Iris pigment epithelial cell (primary cell): Measurements from ENCODE around the gene LMO7.
"Not testable (repeated sequence)": the region's sequence is repeated elsewhere in the genome, so short reads cannot be mapped to it uniquely, and the experiment has no call there.

Experiments
- DNase-seq: peaks from one replicate; pipeline ENCODE4 v3.0.0-alpha.2; 2011; ENCODE audit warnings: low read depth

LMO7 gene

GRCh38 chr13:75743072-75743471 lies 106.9 kb downstream of the LMO7 start:
- DNase-seq: not testable (repeated sequence)

- no peak for DNase-seq
These were observed 108.0 kb downstream of the LMO7 start for GRCh38 chr13:75744127-75744526.

- DNase-seq: no peak
These were observed 109.3 kb downstream of the LMO7 start for GRCh38 chr13:75745387-75745786.

- DNase-seq: no peak
These were observed 112.7 kb downstream of the LMO7 start for GRCh38 chr13:75748874-75749273.

- peak; percentile 36 for DNase-seq
These were observed 113.3 kb downstream of the LMO7 start for GRCh38 chr13:75749407-75749806.

- DNase-seq: no peak
These were observed 115.2 kb downstream of the LMO7 start for GRCh38 chr13:75751350-75751749.

- no peak for DNase-seq
These were observed 116.7 kb downstream of the LMO7 start for GRCh38 chr13:75752826-75753225.

GRCh38 chr13:75754936-75755335 lies 118.8 kb downstream of the LMO7 start:
- no peak for DNase-seq

- DNase-seq: no peak
These were observed 121.2 kb downstream of the LMO7 start for GRCh38 chr13:75757336-75757735.

- no peak for DNase-seq
These were observed 123.4 kb downstream of the LMO7 start for GRCh38 chr13:75759531-75759930.

- DNase-seq: peak; percentile 42
These were observed 124.2 kb downstream of the LMO7 start for GRCh38 chr13:75760131-75761021.

GRCh38 chr13:75761369-75761768 lies 125.2 kb downstream of the LMO7 start:
- DNase-seq: no peak

GRCh38 chr13:75762076-75762937 lies 126.2 kb downstream of the LMO7 start:
- DNase-seq: peak; percentile 63

GRCh38 chr13:75762955-75763354 lies 126.8 kb downstream of the LMO7 start:
- DNase-seq: no peak

GRCh38 chr13:75763512-75763911 lies 127.4 kb downstream of the LMO7 start:
- no peak for DNase-seq

- no peak for DNase-seq
These were observed 128.3 kb downstream of the LMO7 start for GRCh38 chr13:75764251-75764925.

GRCh38 chr13:75764926-75765310 lies 128.8 kb downstream of the LMO7 start:
- DNase-seq: no peak

- no peak for DNase-seq
These were observed 130.5 kb downstream of the LMO7 start for GRCh38 chr13:75766636-75767035.

- DNase-seq: no peak
These were observed 133.2 kb downstream of the LMO7 start for GRCh38 chr13:75769141-75769905.

GRCh38 chr13:75770164-75770563 lies 134.0 kb downstream of the LMO7 start:
- no peak for DNase-seq

GRCh38 chr13:75770592-75771011 lies 134.5 kb downstream of the LMO7 start:
- DNase-seq: peak; percentile 64

- DNase-seq: no peak
These were observed 135.1 kb downstream of the LMO7 start for GRCh38 chr13:75771226-75771625.
